GM18508 (cell line): ENCODE results near the gene BLNK.

ENCODE experiments used
- ATAC-seq: cut with Tn5 transposase; IDR thresholded peaks from one replicate; pipeline ENCODE4 v1.9.1; 2021; ENCODE audit warnings: moderate number of reproducible peaks; ENCODE audit not compliant: insufficient read depth, unreplicated experiment

BLNK gene

GRCh38 chr10:96289218-96289910, 18.0 kb upstream of the BLNK start:
- no peak for ATAC-seq

- ATAC-seq = peak; percentile 53
Measured at GRCh38 chr10:96288151-96288621, 16.8 kb upstream of the BLNK start.

GRCh38 chr10:96287392-96288105, 16.2 kb upstream of the BLNK start:
- no peak for ATAC-seq

GRCh38 chr10:96285331-96285752, 14.0 kb upstream of the BLNK start:
- ATAC-seq = no peak

- ATAC-seq = no peak
Measured at GRCh38 chr10:96283756-96284155, 12.4 kb upstream of the BLNK start.

GRCh38 chr10:96283351-96283750, 12.0 kb upstream of the BLNK start:
- ATAC-seq = no peak

GRCh38 chr10:96281444-96282029, 10.2 kb upstream of the BLNK start:
- ATAC-seq = no peak

- ATAC-seq = no peak
Measured at GRCh38 chr10:96280859-96281258, 9.5 kb upstream of the BLNK start.

GRCh38 chr10:96279191-96279641, 7.8 kb upstream of the BLNK start:
- no peak for ATAC-seq

- no peak for ATAC-seq
Measured at GRCh38 chr10:96276831-96277230, 5.5 kb upstream of the BLNK start.

- ATAC-seq = no peak
Measured at GRCh38 chr10:96276426-96276825, 5.1 kb upstream of the BLNK start.

- no peak for ATAC-seq
Measured at GRCh38 chr10:96275685-96276418, 4.5 kb upstream of the BLNK start.

- no peak for ATAC-seq
Measured at GRCh38 chr10:96272316-96273280, 1.2 kb upstream of the BLNK start.

GRCh38 chr10:96270571-96270970, 798 bp downstream of the BLNK start:
- no peak for ATAC-seq

GRCh38 chr10:96269438-96270300, 1.7 kb downstream of the BLNK start:
- no peak for ATAC-seq

GRCh38 chr10:96268341-96268909, 2.9 kb downstream of the BLNK start:
- ATAC-seq = no peak

- ATAC-seq = no peak
Measured at GRCh38 chr10:96267234-96267705, 4.1 kb downstream of the BLNK start.

- no peak for ATAC-seq
Measured at GRCh38 chr10:96266118-96266770, 5.1 kb downstream of the BLNK start.
